GM21360 (cell line): ENCODE data around the gene HMGA1.

Source experiments
- ATAC-seq: cut with Tn5 transposase; IDR thresholded peaks from one replicate; pipeline ENCODE4 v1.9.1; 2021; ENCODE audit warnings: mild to moderate bottlenecking, moderate library complexity; ENCODE audit not compliant: unreplicated experiment

HMGA1 gene

DNA sequence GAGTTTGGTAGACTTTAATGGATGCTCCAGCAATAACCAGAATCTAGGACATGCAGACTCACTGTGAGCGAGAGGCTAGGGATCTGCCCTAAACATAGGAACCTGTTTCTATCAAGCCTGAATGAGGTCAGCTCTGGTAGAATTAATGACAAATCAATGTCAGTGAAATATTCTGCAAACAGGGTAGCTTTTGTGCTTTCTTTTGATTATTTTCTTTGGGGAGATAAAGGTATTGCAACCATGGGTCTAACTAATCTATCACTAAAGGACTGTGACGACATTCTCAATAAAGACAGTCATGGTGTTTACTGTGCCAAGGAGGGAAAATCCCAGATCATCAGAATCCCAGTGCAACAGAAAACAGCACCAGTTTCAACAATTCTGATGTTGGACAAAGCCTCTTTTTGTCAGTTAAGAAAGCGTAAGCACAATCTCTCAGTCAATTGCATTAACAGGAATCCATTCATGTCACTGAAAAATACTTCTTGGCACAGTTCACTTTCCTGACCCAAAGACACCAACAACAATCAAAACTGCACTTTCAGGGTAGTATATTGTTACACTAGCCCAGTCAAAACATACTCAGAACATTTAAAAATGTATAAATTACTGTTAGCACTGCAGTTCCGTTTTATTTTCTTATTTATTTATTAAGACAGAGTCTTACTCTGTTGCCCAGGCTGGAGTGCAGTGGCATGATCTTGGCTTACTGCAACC, 48.9 kb downstream of the HMGA1 start:
- no peak for ATAC-seq

DNA sequence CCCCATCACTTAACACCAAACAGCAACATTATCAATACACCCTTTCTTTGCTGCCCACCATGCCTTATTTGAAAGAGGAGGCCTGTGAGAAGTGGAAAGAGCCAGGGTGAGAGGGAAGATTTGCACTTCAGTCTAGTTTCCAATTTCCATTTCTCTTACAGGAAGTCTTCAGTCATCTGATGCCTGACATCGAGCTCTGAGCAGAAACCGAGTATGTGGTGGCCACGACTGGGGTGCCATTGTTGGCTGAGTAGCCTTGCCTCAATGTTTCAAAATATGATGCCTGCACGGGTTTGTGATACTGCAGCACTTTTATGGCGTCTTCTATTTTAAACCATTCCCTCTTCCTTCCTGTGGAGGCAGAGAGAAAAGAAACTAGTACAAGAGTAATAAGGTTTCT, 51.9 kb downstream of the HMGA1 start:
- ATAC-seq: no peak

DNA sequence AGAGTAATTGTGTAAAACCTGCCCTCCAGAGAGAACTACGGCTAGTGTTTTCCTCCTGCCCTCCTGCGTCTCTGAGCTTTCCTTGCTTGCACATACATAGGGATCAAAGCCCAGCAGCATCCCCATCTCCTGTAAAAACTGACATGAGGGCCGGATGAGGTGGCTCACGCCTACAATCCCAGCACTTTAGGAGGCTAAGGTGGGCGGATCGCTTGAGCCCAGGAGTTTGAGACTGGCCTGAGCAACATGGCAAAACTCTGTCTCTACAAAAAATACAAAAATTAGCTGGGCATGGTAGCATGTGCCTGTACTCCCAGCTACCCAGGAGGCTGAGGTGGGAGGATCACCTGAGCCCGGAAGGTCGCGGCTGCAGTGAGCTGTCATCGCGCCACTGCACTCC, 52.5 kb downstream of the HMGA1 start:
- no peak for ATAC-seq

DNA sequence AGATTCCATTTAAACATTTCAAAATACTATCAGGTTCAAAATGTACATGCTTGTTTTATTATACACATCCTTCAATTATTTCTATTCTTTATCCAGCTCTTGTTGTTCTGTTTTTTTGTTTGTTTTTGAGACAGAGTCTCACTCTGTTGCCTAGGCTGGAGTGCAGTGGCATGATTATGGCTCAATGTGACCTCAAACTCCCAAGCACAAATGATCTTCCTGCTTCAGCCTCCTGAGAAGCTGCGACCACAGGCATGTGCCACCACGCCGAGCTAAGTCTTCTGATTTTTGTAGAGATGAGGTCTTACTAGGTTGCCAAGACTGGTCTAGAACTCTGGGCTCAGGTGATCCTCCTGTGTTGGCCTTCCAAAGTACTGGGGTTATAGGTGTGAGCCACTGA, 56.3 kb downstream of the HMGA1 start:
- no peak for ATAC-seq

DNA sequence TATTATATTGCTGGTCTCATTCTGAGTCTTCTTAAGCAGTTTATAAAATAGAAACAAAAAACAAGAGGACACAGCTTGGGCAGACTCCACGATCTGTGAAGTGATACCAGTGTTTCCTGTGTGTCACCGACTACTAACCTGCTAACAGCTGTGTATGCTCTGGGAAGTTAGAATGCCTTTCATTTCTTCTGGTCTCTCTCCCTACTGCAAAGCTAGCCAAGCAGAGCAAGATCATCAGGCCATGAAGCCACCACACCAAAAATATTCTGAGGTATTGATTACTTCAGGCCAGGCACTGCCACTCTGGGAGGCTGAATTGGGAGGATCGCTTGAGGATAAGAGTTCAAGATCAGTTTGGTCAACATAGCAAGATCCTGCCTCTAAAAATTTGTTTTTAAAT, 59.0 kb downstream of the HMGA1 start:
- peak; percentile 81 for ATAC-seq
